WERI-Rb-1 (cell line): ENCODE results near the gene WNT11.

Experiments
- DNase-seq: peaks from one replicate; pipeline ENCODE4 v3.0.0-alpha.2; 2020
- H3K27ac ChIP-seq: fragments of 250-450 bp; sonication (Bioruptor Pico); 2 replicates; pipeline ENCODE4 v1.5.1; 2020; ENCODE audit warnings: mild to moderate bottlenecking, moderate library complexity
- H3K27me3 ChIP-seq: fragments of 250-450 bp; sonication (Bioruptor Pico); 2 replicates; pipeline ENCODE4 v1.5.1; 2021; ENCODE audit warnings: mild to moderate bottlenecking, low read depth, moderate library complexity; ENCODE audit not compliant: insufficient read depth, severe bottlenecking
- H3K36me3 ChIP-seq: fragments of 250-450 bp; sonication (Bioruptor Pico); 2 replicates; pipeline ENCODE4 v1.5.1; 2020; ENCODE audit warnings: mild to moderate bottlenecking, moderate library complexity
- H3K4me3 ChIP-seq: 2 replicates; pipeline ENCODE4 v1.5.1; 2011; ENCODE audit warnings: low read depth, mild to moderate bottlenecking, control low read depth, low read length
- H3K9me3 ChIP-seq: fragments of 250-450 bp; sonication (Bioruptor Pico); 2 replicates; pipeline ENCODE4 v1.5.1; 2021; ENCODE audit warnings: mild to moderate bottlenecking, moderate library complexity; ENCODE audit not compliant: severe bottlenecking
- CTCF ChIP-seq: IDR thresholded peaks from 2 replicates; pipeline ENCODE4 v1.5.1; 2011; ENCODE audit warnings: low read depth, mild to moderate bottlenecking, control low read depth, inconsistent platforms, low read length

Gene WNT11

GRCh38 chr11:76159303-76159937 is 46.9 kb downstream of the WNT11 start:
- H3K4me3 ChIP-seq, result no peak overlapping the region
- no peak overlapping the region for H3K27ac ChIP-seq
- TF ChIP-seq CTCF, result no peak
- no peaks in the 10 kb centered on the region for H3K27me3 ChIP-seq
- no peaks in the 10 kb centered on the region for H3K36me3 ChIP-seq
- no peaks in the 10 kb centered on the region for H3K9me3 ChIP-seq
- DNase-seq, result no peak

- Histone ChIP-seq H3K9me3 (no peaks in the 10 kb centered on the region), H3K36me3 (no peaks in the 10 kb centered on the region), H3K27ac (no peak overlapping the region), H3K27me3 (no peaks in the 10 kb centered on the region), H3K4me3 (no peak overlapping the region)
- TF ChIP-seq CTCF, result no peak
- no peak for DNase-seq
Measured at GRCh38 chr11:76158394-76159302, 47.7 kb downstream of the WNT11 start.

GRCh38 chr11:76157891-76158290 is 48.4 kb downstream of the WNT11 start:
- Histone ChIP-seq H3K27ac (no peak overlapping the region), H3K27me3 (no peaks in the 10 kb centered on the region), H3K4me3 (no peak overlapping the region), H3K9me3 (no peaks in the 10 kb centered on the region), H3K36me3 (no peaks in the 10 kb centered on the region)
- no peak for TF ChIP-seq CTCF
- no peak for DNase-seq

- H3K27me3 ChIP-seq, result no peaks in the 10 kb centered on the region
- H3K27ac ChIP-seq, result no peak overlapping the region
- no peak for DNase-seq
- no peak overlapping the region for H3K4me3 ChIP-seq
- no peak for TF ChIP-seq CTCF
- no peaks in the 10 kb centered on the region for H3K9me3 ChIP-seq
- H3K36me3 ChIP-seq, result no peaks in the 10 kb centered on the region
Measured at GRCh38 chr11:76156971-76157427, 49.3 kb downstream of the WNT11 start.

GRCh38 chr11:76155500-76156227 is 50.6 kb downstream of the WNT11 start:
- TF ChIP-seq CTCF, result no peak
- Histone ChIP-seq H3K4me3 (no peak overlapping the region), H3K9me3 (no peaks in the 10 kb centered on the region), H3K27ac (no peak overlapping the region), H3K27me3 (no peaks in the 10 kb centered on the region), H3K36me3 (no peaks in the 10 kb centered on the region)
- no peak for DNase-seq
